H1 (cell line): ENCODE results near the gene CTCF. TPM values are rescaled to one million over a fixed set of nuclear protein-coding genes. Genes with fewer than 3 reads are reported as not detected.

Source experiments
- CTCF ChIA-PET: fragments of 300-600 bp; sonication (Branson Sonifier 250); formaldehyde crosslinking; loops from one replicate; lab custom pipeline; 2021; ENCODE audit not compliant: partially characterized antibody; lab: Charles Lee
- POLR2A ChIA-PET: fragments of 300-600 bp; sonication (Branson Sonifier 250); formaldehyde crosslinking; loops from one replicate; lab custom pipeline; 2021; ENCODE audit warnings: inconsistent platforms; ENCODE audit not compliant: partially characterized antibody; lab: Charles Lee
- DNase-seq, 2 experiments: peaks; one replicate each; pipeline versions ENCODE4 v3.0.0 to v3.0.0-alpha.2; 2010 to 2022; ENCODE audit warnings: low spot score in 2 of 2, low read depth in 1 of 2, mixed read lengths in 1 of 2
- FAIRE-seq: peaks from 2 replicates; lab custom pipeline; 2011; peaks lifted over from hg19 to GRCh38; lab: Jason Lieb, UNC
- H2AFZ ChIP-seq: 2 replicates; pipeline ENCODE4 v1.8.1; 2012; ENCODE audit warnings: low read length, inconsistent platforms
- H2AK5ac ChIP-seq: 2 replicates; pipeline ENCODE4 v1.6.1; 2013; ENCODE audit warnings: low read depth, low read length
- H2BK120ac ChIP-seq: replicated peaks from 2 replicates; pipeline ENCODE3; 2013; ENCODE audit warnings: low read depth, low read length, inconsistent platforms
- H2BK12ac ChIP-seq: 2 replicates; pipeline ENCODE4 v1.6.1; 2013; ENCODE audit warnings: low read depth, low read length
- H2BK15ac ChIP-seq: 2 replicates; pipeline ENCODE4 v1.6.1; 2013; ENCODE audit warnings: low read length
- H2BK20ac ChIP-seq: 2 replicates; pipeline ENCODE4 v1.6.1; 2013; ENCODE audit warnings: low read length
- H2BK5ac ChIP-seq: 2 replicates; pipeline ENCODE4 v1.6.1; 2013; ENCODE audit warnings: low read depth, low read length
- H3K14ac ChIP-seq: 2 replicates; pipeline ENCODE4 v1.6.1; 2013; ENCODE audit warnings: inconsistent platforms; ENCODE audit not compliant: insufficient read length
- H3K18ac ChIP-seq: 2 replicates; pipeline ENCODE4 v1.6.1; 2013; ENCODE audit warnings: low read length; ENCODE audit errors: extremely low read depth
- H3K23ac ChIP-seq: 2 replicates; pipeline ENCODE4 v1.6.1; 2013; ENCODE audit warnings: inconsistent platforms; ENCODE audit not compliant: insufficient read length
- H3K23me2 ChIP-seq: 2 replicates; pipeline ENCODE4 v1.6.1; 2013; ENCODE audit warnings: low read depth, low read length
- H3K27ac ChIP-seq: 2 replicates; pipeline ENCODE4 v1.6.1; 2011; ENCODE audit warnings: low read depth, low read length, inconsistent platforms
- H3K27me3 ChIP-seq, 4 experiments: replicated peaks in 1 of 4; 1 replicate in 1 of 4; 2 replicates in 3 of 4; pipeline versions ENCODE4 v1.6.1 to v1.8.1; 2011 to 2013; ENCODE audit warnings: low read length in 3 of 4, mild to moderate bottlenecking in 3 of 4, inconsistent platforms in 2 of 4, mixed read lengths in 2 of 4, moderate library complexity in 1 of 4; ENCODE audit not compliant: control insufficient read depth in 3 of 4, insufficient read depth in 3 of 4; ENCODE audit errors: extremely low read depth in 1 of 4
- H3K36me3 ChIP-seq, 4 experiments: 2 replicates each; pipeline versions ENCODE4 v1.6.1 to v1.8.1; 2011 to 2013; ENCODE audit warnings: mild to moderate bottlenecking in 4 of 4, low read length in 3 of 4, moderate library complexity in 2 of 4, control low read depth in 1 of 4, inconsistent platforms in 1 of 4; ENCODE audit not compliant: insufficient read depth in 4 of 4, control insufficient read depth in 2 of 4
- H3K4ac ChIP-seq: replicated peaks from 2 replicates; pipeline ENCODE3; 2013; ENCODE audit warnings: low read length, low read depth, mixed read lengths, inconsistent platforms; ENCODE audit not compliant: insufficient read length
- H3K4me1 ChIP-seq, 4 experiments: replicated peaks in 1 of 4; 1 replicate in 1 of 4; 2 replicates in 3 of 4; pipeline versions ENCODE4 v1.6.1 to v1.8.1; 2011 to 2013; ENCODE audit warnings: low read length in 3 of 4, inconsistent platforms in 2 of 4, mixed read lengths in 1 of 4; ENCODE audit not compliant: insufficient read depth in 4 of 4, control insufficient read depth in 3 of 4
- H3K4me2 ChIP-seq, 2 experiments: 2 replicates each; pipeline versions ENCODE4 v1.6.1 to v1.8.1; 2011 to 2013; ENCODE audit warnings: low read depth in 2 of 2, low read length in 2 of 2, control low read depth in 1 of 2, inconsistent platforms in 1 of 2, mild to moderate bottlenecking in 1 of 2; ENCODE audit not compliant: insufficient read depth in 1 of 2
- H3K4me3 ChIP-seq, 4 experiments: fragments of 200-600, 300-600 bp in 1 of 4; sonication (generic), shearing (Covaris generic), sonication (Bioruptor Twin) in 1 of 4; 2 replicates each; pipeline versions ENCODE4 v1.5.1 to v1.8.1; 2011 to 2016; ENCODE audit warnings: low read length in 4 of 4, low read depth in 3 of 4, control low read depth in 2 of 4, inconsistent platforms in 2 of 4, mild to moderate bottlenecking in 2 of 4, mixed read lengths in 1 of 4, moderate library complexity in 1 of 4; ENCODE audit not compliant: insufficient read depth in 2 of 4; ENCODE audit errors: extremely low read depth in 1 of 4
- H3K56ac ChIP-seq: replicated peaks from 2 replicates; pipeline ENCODE3; 2013; ENCODE audit warnings: low read depth, mild to moderate bottlenecking, mixed read lengths, low read length, inconsistent platforms; ENCODE audit not compliant: insufficient read length
- H3K79me1 ChIP-seq: 2 replicates; pipeline ENCODE4 v1.6.1; 2013; ENCODE audit warnings: low read depth, low read length, control low read depth
- H3K79me2 ChIP-seq, 2 experiments: 2 replicates each; pipeline versions ENCODE4 v1.6.1 to v1.8.1; 2012 to 2013; ENCODE audit warnings: low read length in 2 of 2, mild to moderate bottlenecking in 2 of 2, inconsistent platforms in 1 of 2; ENCODE audit not compliant: insufficient read depth in 2 of 2, control insufficient read depth in 1 of 2
- H3K9ac ChIP-seq, 4 experiments: replicated peaks in 1 of 4; 1 replicate in 1 of 4; 2 replicates in 3 of 4; pipeline versions ENCODE4 v1.6.1 to v1.8.1; 2011 to 2013; ENCODE audit warnings: low read depth in 3 of 4, low read length in 3 of 4, control low read depth in 2 of 4, mild to moderate bottlenecking in 2 of 4, moderate library complexity in 2 of 4, inconsistent platforms in 1 of 4; ENCODE audit errors: extremely low read depth in 1 of 4
- H3K9me3 ChIP-seq, 2 experiments: 2 replicates each; pipeline versions ENCODE4 v1.6.1 to v1.8.1; 2012 to 2013; ENCODE audit warnings: mild to moderate bottlenecking in 2 of 2, moderate library complexity in 2 of 2, control low read depth in 1 of 2, inconsistent platforms in 1 of 2, low read depth in 1 of 2, low read length in 1 of 2, mixed read lengths in 1 of 2; ENCODE audit not compliant: insufficient read depth in 2 of 2
- H4K20me1 ChIP-seq, 2 experiments: replicated peaks in 1 of 2; 2 replicates each; pipeline versions ENCODE3 to v1.8.1; 2011 to 2013; ENCODE audit warnings: inconsistent platforms in 2 of 2, low read length in 2 of 2, mild to moderate bottlenecking in 1 of 2; ENCODE audit not compliant: insufficient read depth in 2 of 2, control insufficient read depth in 1 of 2
- H4K5ac ChIP-seq: 2 replicates; pipeline ENCODE4 v1.6.1; 2013; ENCODE audit warnings: low read length, low read depth, mixed read lengths, inconsistent platforms; ENCODE audit not compliant: insufficient read length
- H4K8ac ChIP-seq: 2 replicates; pipeline ENCODE4 v1.8.0; 2013; ENCODE audit warnings: mild to moderate bottlenecking, moderate library complexity, low read length, inconsistent platforms; ENCODE audit not compliant: insufficient read depth; ENCODE audit errors: extremely low read depth
- H4K91ac ChIP-seq: replicated peaks from 2 replicates; pipeline ENCODE3; 2013; ENCODE audit warnings: low read length, mixed read lengths, inconsistent platforms; ENCODE audit not compliant: insufficient read length
- CBX5 ChIP-seq: fragments of 300-800, 300-1000 bp; sonication (generic); IDR thresholded peaks from 2 replicates; pipeline ENCODE4 v1.7.1; 2016; ENCODE audit warnings: antibody characterized with exemption, low read length, low read depth
- CBX8 ChIP-seq: fragments of 300-800, 300-1000 bp; sonication (generic); IDR thresholded peaks from 2 replicates; pipeline ENCODE4 v1.7.1; 2016; ENCODE audit warnings: low read depth, low read length, borderline replicate concordance
- CHD1 ChIP-seq: IDR thresholded peaks from 2 replicates; pipeline ENCODE4 v1.6.1; 2012; ENCODE audit warnings: low read depth, low read length, improper control_type of control experiment
- CREB1 ChIP-seq: IDR thresholded peaks from 2 replicates; pipeline ENCODE4 v1.6.1; 2012; ENCODE audit warnings: inconsistent platforms
- GABPA ChIP-seq: IDR thresholded peaks from 2 replicates; pipeline ENCODE4 v1.6.1; 2011; ENCODE audit warnings: mild to moderate bottlenecking, low read length, moderate library complexity, borderline replicate concordance; ENCODE audit not compliant: insufficient read depth
- RAD21 ChIP-seq, 2 experiments: IDR thresholded peaks in 1 of 2; conservative IDR thresholded peaks in 1 of 2; 2 replicates each; pipeline ENCODE4 v1.6.1; 2011; ENCODE audit warnings: low read depth in 2 of 2, low read length in 2 of 2, improper control_type of control experiment in 1 of 2, inconsistent platforms in 1 of 2, mild to moderate bottlenecking in 1 of 2, moderate library complexity in 1 of 2
- RNF2 ChIP-seq: fragments of 200-900, 300-1000 bp; sonication (generic); IDR thresholded peaks from 2 replicates; pipeline ENCODE4 v1.7.1; 2016; ENCODE audit warnings: borderline replicate concordance, low read depth, mild to moderate bottlenecking, antibody characterized with exemption, low read length; ENCODE audit not compliant: poor library complexity, severe bottlenecking; ENCODE audit errors: missing control alignments
- SAP30 ChIP-seq: fragments of 300-600 bp; sonication (generic); IDR thresholded peaks from 2 replicates; pipeline ENCODE4 v1.7.1; 2012; ENCODE audit warnings: low read length, moderate library complexity, mild to moderate bottlenecking, inconsistent platforms; ENCODE audit not compliant: insufficient read depth, insufficient replicate concordance
- SP1 ChIP-seq: IDR thresholded peaks from 2 replicates; pipeline ENCODE4 v1.6.1; 2011; ENCODE audit warnings: low read depth, low read length
- SP2 ChIP-seq: IDR thresholded peaks from 2 replicates; pipeline ENCODE4 v1.6.1; 2012; ENCODE audit warnings: mild to moderate bottlenecking, low read length, inconsistent platforms
- SUZ12 ChIP-seq: fragments of 200-600 bp; sonication (generic); IDR thresholded peaks from 2 replicates; pipeline ENCODE4 v1.6.1; 2012; ENCODE audit warnings: mild to moderate bottlenecking, inconsistent platforms, low read length, moderate library complexity, mixed read lengths
- TCF12 ChIP-seq: IDR thresholded peaks from 2 replicates; pipeline ENCODE4 v1.6.1; 2011; ENCODE audit warnings: low read depth, mild to moderate bottlenecking, low read length
- TEAD4 ChIP-seq: IDR thresholded peaks from 2 replicates; pipeline ENCODE4 v1.6.1; 2012; ENCODE audit warnings: low read depth, low read length, inconsistent platforms, mixed read lengths
- polyA plus RNA-seq, 7 experiments: library from polyadenylated mRNA; depleted of rRNA in 3 of 7; stranded (reverse) in 5 of 7; unstranded in 2 of 7; fragments of >200 nt in 5 of 7; fragments of 200-250 nt in 2 of 7; gene quantifications; 1 replicate in 5 of 7; 2 replicates in 1 of 7; 4 replicates in 1 of 7; pipeline versions ENCODE4 v1.2.1 to v1.2.3, GENCODE V29; 2011 to 2013; ENCODE audit warnings: missing spikeins in 2 of 7, mixed read lengths in 2 of 7
- total RNA-seq: library from RNA; stranded (reverse); fragmentation: NEBNext Ultra II Directional; extraction: Animal tissue kit (Norgen Biotek cat#: 25700); gene quantifications from 2 replicates; pipeline ENCODE4 v1.2.1, GENCODE V29; 2021
- TF ChIP-seq, protein P1 (sequence below): IDR thresholded peaks from 2 replicates; pipeline ENCODE4 v1.6.1; 2011; ENCODE audit warnings: low read depth, mild to moderate bottlenecking, low read length; ENCODE audit not compliant: insufficient read depth

CTCF gene
- total and polyA plus RNA-seq, 2 of the 8 experiments (the other 6 are each of a cell fraction or from before 2014, with no cell fraction given) = 32.4 to 66.0 TPM

DNA sequence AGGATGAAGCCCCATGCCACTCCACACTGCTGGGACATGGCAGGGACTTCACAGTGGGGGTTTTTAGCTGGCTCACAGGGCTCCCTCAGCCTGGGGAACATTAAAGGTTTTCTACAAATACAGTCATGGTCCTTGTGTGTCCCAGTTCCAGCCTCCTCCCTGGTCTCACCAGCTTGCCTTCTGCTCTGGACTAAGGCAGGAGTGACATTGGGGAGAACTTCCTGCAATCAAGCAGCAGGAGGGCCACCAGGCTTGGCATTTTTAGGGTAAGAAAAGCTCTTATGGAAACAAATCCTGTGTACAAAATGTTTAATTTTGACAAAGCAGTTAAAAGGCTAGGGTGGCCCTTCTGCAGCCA, 100.3 kb downstream of the CTCF start:
- Histone ChIP-seq H3K79me2 (no peaks in the 10 kb centered on the region), H3K36me3 (peaks cover 0 to 4% (median under 1%) of the 10 kb centered on the region in 4 experiments; a peak in 1 of 8 replicates), H3K27ac (no peak overlapping the region), H3K23me2 (peaks cover 27% of the 10 kb centered on the region), H3K9ac (no peak overlapping the region), H3K18ac (no peak overlapping the region), H2AK5ac (no peak overlapping the region), H2BK120ac (no peak overlapping the region), H3K27me3 (peaks cover 0 to 3% (median under 1%) of the 10 kb centered on the region in 4 experiments; a peak in 2 of 7 replicates), H3K4ac (no peak overlapping the region), H3K14ac (no peak overlapping the region), H2BK20ac (no peak overlapping the region), H2AFZ (no peak overlapping the region), H3K56ac (no peak overlapping the region), H3K23ac (no peak overlapping the region), H2BK12ac (no peak overlapping the region), H3K9me3 (no peaks in the 10 kb centered on the region), H3K4me3 (no peak overlapping the region), H4K91ac (no peak overlapping the region), H4K20me1 (peaks cover 5 to 8% of the 10 kb centered on the region in 2 experiments), H4K5ac (no peak overlapping the region), H4K8ac (no peak overlapping the region; the same call in 1 of the 2 replicates), H2BK15ac (no peak overlapping the region), H2BK5ac (no peak overlapping the region), H3K79me1 (no peaks in the 10 kb centered on the region; the same call in 1 of the 2 replicates), H3K4me2 (no peak overlapping the region), H3K4me1 (peaks cover 0 to 28% (median 17%) of the 10 kb centered on the region in 4 experiments; a peak in 5 of 7 replicates)
- no peak for DNase-seq
- no peak for FAIRE-seq
- CTCF ChIA-PET = interaction anchor here (0.5 to 13.7 kb wide), 41 partner anchors 12 to 366 kb away, joined by 3 to 202 read pairs (median 4); partner anchors contain the start of genes ATP6V0D1, CARMIL2, CTCF and NRN1L
- POLR2A ChIA-PET = interaction anchor here (1.4 to 2.0 kb wide), 4 partner anchors 10 to 222 kb away, joined by 4 to 6 read pairs (median 4); partner anchors contain the start of gene NRN1L
- no peak for TF ChIP-seq CBX5
- TF ChIP-seq SAP30 = no peak
- TF ChIP-seq, protein P1, sequence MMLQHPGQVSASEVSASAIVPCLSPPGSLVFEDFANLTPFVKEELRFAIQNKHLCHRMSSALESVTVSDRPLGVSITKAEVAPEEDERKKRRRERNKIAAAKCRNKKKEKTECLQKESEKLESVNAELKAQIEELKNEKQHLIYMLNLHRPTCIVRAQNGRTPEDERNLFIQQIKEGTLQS = no peak
- no peak for TF ChIP-seq TEAD4
- TF ChIP-seq RAD21 (IDR thresholded peaks at IDR 0.05 in 1 of 2, conservative IDR thresholded peaks at IDR 0.05 in 1 of 2; ENCODE audit: low read depth in 2 of 2, low read length in 2 of 2) = no peak
- TF ChIP-seq CREB1 = no peak
- no peak for TF ChIP-seq SP1
- no peak for TF ChIP-seq RNF2
- no peak for TF ChIP-seq TCF12
- TF ChIP-seq SUZ12 = no peak
- no peak for TF ChIP-seq SP2
- TF ChIP-seq CBX8 = no peak
- TF ChIP-seq GABPA = no peak
- TF ChIP-seq CHD1 = no peak
